Ovary (tissue), 3 donors: ENCODE measurements around the gene H2BW2.

Source experiments
- CTCF ChIP-seq, 3 donors: fragments of 450-650 bp in 2 of 3; fragments of 200-600 bp in 1 of 3; IDR thresholded peaks; one replicate each; pipeline versions ENCODE4 v1.5.1 to v1.8.0; 2016 to 2022; ENCODE audit warnings: antibody characterized with exemption in 3 of 3, mild to moderate bottlenecking in 1 of 3
- EP300 ChIP-seq: sonication (generic); formaldehyde crosslinking; IDR thresholded peaks from one replicate; pipeline ENCODE4 v1.6.1; 2017; ENCODE audit warnings: antibody characterized with exemption
- donor health status: DM: no; HTN: no; CAD: no.

GRCh38 chrX:104084534-104085277, 45.0 kb downstream of the H2BW2 start:
- TF ChIP-seq CTCF (IDR thresholded peaks at IDR 0.05) (no peak), EP300 (no peak)
